ENCODE results near the gene GGA2.
"Not testable (repeated sequence)": the region's sequence is repeated elsewhere in the genome, so short reads cannot be mapped to it uniquely, and the experiment has no call there.

The GGA2 gene

GRCh38 chr16:23510164-23510914 is at the start of gene GGA2:
TSS of gene GGA2 (minus strand) at chr16:23510494. CDS start at chr16:23510411, 83 bp downstream.
- no peak for FAIRE-seq

GRCh38 chr16:23557779-23558702 is 47.7 kb upstream of the GGA2 start:
- no peak for FAIRE-seq

DNA sequence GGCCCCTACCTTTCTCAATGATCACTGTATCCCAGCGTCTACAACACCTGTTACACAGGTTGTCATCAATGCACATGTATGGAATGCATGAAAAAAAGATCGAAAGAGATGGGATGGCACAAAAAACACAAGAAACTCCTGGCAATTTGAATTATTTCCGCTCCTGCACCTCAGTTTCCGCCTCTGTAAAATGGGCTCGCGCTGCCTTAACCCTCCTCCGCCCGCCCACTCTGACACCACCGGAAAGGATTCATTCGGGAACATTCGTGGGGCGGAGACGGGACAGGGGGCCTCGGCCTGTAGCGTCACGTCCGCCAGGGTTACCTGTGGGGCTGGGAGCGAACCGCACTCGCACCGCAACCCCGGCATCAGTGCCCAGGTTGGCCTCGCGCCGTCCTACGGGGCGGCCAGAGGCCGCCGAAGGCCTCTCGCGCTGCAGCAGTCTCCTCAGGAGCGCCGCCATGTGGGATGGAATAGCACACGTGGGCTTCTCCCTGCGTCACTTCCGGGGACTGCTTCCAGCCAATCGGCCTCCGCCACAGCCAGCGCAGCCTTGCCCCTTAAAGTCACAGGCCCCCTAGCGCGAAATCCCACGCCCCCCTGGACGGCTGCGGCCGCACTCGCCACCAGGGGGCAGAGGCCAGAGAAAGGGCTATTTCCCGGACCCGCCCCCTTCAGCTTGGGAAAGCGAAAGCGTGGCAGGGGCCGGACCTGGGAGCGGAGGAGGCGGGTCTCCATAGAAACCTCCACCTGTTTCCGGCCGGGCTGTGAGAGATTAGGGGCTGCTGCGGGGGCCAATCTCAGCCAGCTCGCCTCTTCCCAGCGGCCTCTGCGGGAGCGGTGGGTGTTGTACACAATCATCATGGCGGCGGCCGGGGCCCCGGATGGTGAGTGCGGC is 46.8 kb upstream of the GGA2 start, which contains the start of the genes EARS2 and UBFD1:
Gene EARS2 (minus strand): TSS at position 470 of the 898 bp plus-strand sequence. CDS start 7 bp downstream, at position 463.
Gene UBFD1 (plus strand): TSS at position 847 of the 898 bp plus-strand sequence. CDS start 16 bp downstream, at position 863.
- peak; percentile 97 for FAIRE-seq

GRCh38 chr16:23554536-23554935 is 44.2 kb upstream of the GGA2 start:
- FAIRE-seq, result no peak

- FAIRE-seq, result no peak
Measured at GRCh38 chr16:23552161-23552560, 41.9 kb upstream of the GGA2 start.

- FAIRE-seq, result no peak
Measured at GRCh38 chr16:23549938-23550337, 39.6 kb upstream of the GGA2 start.

DNA sequence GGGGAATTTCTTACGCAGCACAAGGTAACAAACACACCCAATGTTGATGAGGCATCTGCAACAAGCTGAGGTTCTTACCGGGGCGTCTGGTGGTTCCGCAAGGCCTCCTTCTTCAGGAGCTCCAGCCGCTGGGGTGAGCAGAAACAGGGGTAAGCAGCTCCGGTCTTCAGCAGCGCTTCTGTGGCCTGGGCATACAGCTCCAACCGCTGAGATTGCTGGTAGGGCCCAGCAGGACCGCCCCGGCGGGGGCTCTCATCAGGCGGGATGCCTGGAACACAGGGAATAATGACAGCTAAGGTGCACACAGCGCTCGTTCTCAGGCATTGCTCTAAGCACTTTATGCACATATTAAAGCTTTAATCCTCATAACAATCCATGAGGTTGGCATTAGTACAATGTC is 34.1 kb upstream of the GGA2 start:
- FAIRE-seq, result no peak

DNA sequence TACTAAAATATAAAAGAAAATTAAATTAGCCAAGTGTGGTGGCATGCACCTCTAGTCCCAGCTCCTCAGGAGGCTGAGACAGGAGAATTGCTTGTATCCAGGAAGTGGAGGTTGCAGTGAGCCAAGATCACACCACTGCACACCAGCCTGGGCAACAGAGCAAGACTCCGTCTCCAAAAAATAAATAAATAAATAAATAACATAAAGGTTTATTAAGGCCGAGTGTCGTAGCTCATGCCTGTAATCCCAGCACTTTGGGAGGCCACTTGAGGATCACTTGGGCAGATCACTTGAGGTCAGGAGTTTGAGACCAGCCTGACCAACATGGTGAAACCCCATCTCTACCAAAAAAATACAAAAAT is 30.5 kb upstream of the GGA2 start:
- FAIRE-seq, result not testable (repeated sequence)

- FAIRE-seq, result no peak
Measured at GRCh38 chr16:23539984-23540816, 29.9 kb upstream of the GGA2 start.

GRCh38 chr16:23538919-23539278 is 28.6 kb upstream of the GGA2 start:
- FAIRE-seq, result no peak

- no peak for FAIRE-seq
Measured at GRCh38 chr16:23537390-23537789, 27.1 kb upstream of the GGA2 start.

GRCh38 chr16:23535901-23536300 is 25.6 kb upstream of the GGA2 start:
- no peak for FAIRE-seq

DNA sequence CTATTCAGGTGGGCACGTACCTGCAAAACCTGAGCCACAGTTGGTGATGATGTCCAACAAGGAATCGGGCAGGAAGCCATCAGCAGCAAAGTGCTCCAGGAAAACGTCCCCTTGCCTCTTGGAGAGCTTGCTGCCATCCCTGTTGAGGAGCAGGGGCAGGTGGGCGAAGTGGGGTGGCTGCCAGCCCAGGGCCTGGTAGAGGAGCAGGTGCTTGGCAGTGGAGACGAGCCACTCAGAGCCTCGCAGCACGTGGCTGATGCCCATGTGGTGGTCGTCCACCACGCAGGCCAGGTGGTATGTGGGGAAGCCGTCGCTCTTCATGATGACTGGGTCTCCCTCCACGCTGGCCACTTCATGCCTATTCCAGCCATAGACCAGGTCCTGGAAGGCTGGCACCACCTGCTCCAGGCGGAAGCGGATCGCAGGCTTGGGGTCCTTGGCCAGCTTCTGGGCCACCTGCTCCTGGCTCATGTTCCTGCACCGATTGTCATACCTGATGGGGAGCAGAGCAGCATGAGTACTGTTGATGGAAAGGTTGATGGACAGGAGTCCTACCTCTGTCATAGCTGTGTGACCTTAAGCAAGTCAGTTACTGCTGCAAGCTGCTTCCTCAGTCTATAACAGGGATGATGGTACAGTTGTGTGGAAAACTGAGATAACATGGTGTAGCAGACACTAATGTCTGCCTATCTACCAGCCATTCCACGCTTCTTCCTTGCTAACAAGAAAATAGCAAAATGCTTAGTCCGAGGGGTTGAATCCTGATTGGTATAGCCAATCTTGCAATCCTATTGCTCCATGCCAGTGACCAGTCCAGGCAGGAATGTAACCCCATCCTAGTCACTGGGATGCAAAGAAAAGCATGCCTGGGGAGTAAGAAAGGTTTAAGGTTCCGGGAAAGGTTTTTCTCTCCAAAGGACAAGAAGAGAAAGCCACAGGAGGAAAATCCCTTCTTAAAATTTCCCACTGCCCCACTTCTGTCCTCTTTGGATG is 24.9 kb upstream of the GGA2 start:
- no peak for FAIRE-seq

- FAIRE-seq, result no peak
Measured at GRCh38 chr16:23532448-23532847, 22.2 kb upstream of the GGA2 start.

GRCh38 chr16:23530062-23530461 is 19.8 kb upstream of the GGA2 start:
- FAIRE-seq, result no peak

DNA sequence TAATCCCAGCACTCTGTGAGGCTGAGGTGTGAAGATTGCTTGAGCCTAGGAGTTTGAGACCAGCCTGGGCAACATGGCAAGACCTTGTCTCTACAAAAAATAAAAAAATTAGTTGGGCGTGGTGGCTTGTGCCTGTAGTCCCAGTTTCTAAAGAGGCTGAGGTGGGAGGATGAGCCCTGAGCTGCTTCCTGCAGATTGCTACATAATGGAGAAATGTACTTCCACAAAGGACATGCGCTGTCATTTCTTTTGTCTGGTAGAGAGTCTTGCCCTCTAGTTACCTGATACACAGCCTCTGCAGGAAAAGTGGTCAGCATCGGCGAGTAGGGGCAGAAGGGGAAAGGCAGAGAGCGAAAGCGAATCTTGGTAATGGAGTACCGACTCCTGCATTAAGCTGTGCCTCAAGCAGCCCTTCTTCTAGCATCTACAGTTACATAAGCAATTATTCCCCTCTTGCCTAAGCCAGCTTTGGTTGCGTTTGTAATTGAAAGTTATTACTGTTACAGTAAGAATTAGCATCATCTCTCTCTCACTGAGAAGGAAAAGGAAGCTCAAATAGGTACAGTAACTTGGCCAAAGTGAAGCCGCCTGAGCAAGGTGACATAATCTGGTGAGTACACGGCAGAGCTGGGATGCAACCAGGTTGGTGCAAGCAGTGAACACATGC is 18.5 kb upstream of the GGA2 start:
- FAIRE-seq, result no peak

GRCh38 chr16:23527961-23528643 is 17.8 kb upstream of the GGA2 start:
- no peak for FAIRE-seq

- no peak for FAIRE-seq
Measured at GRCh38 chr16:23524886-23525285, 14.6 kb upstream of the GGA2 start.

GRCh38 chr16:23523876-23524385 is 13.6 kb upstream of the GGA2 start:
- FAIRE-seq, result no peak

Measured in G401.6 (cell line).